Adipocyte (in vitro differentiated cells): ENCODE measurements around the gene EPHB6.

Source experiments
- DNase-seq: peaks from one replicate; pipeline ENCODE4 v3.0.0-alpha.2; 2015; ENCODE audit warnings: low read depth
- H3K27me3 ChIP-seq: replicated peaks from 2 replicates; pipeline ENCODE4 v1.7.0; 2013; ENCODE audit warnings: mild to moderate bottlenecking, low read length, moderate library complexity; ENCODE audit not compliant: control insufficient read depth, insufficient read depth
- H3K36me3 ChIP-seq: 2 replicates; pipeline ENCODE4 v1.7.0; 2013; ENCODE audit warnings: low read length, mild to moderate bottlenecking, moderate library complexity; ENCODE audit not compliant: control insufficient read depth, insufficient read depth, severe bottlenecking
- H3K4me1 ChIP-seq: 2 replicates; pipeline ENCODE4 v1.7.0; 2013; ENCODE audit warnings: mild to moderate bottlenecking, low read length, moderate library complexity; ENCODE audit not compliant: control insufficient read depth, insufficient read depth
- H3K4me3 ChIP-seq: 2 replicates; pipeline ENCODE4 v1.7.0; 2013; ENCODE audit warnings: mild to moderate bottlenecking, low read length, moderate library complexity
- H3K9ac ChIP-seq: 2 replicates; pipeline ENCODE4 v1.7.0; 2013; ENCODE audit warnings: mild to moderate bottlenecking, low read length, moderate library complexity
- H3K9me3 ChIP-seq: 2 replicates; pipeline ENCODE4 v1.7.0; 2013; ENCODE audit warnings: mild to moderate bottlenecking, low read length, moderate library complexity; ENCODE audit not compliant: control insufficient read depth

EPHB6 gene

GRCh38 chr7:142883571-142884285 is 28.9 kb downstream of the EPHB6 start:
- no peak overlapping the region for H3K9ac ChIP-seq
- H3K4me1 ChIP-seq = no peaks in the 10 kb centered on the region
- no peaks in the 10 kb centered on the region for H3K9me3 ChIP-seq
- no peaks in the 10 kb centered on the region for H3K36me3 ChIP-seq
- no peak for DNase-seq
- H3K4me3 ChIP-seq = no peak overlapping the region
- peaks cover 53% of the 10 kb centered on the region for H3K27me3 ChIP-seq

- DNase-seq = no peak
- Histone ChIP-seq H3K4me1 (no peaks in the 10 kb centered on the region), H3K9me3 (no peaks in the 10 kb centered on the region), H3K27me3 (peaks cover 47% of the 10 kb centered on the region), H3K36me3 (no peaks in the 10 kb centered on the region), H3K9ac (no peak overlapping the region), H3K4me3 (no peak overlapping the region)
These were observed 29.4 kb downstream of the EPHB6 start for GRCh38 chr7:142884286-142884640.

DNA sequence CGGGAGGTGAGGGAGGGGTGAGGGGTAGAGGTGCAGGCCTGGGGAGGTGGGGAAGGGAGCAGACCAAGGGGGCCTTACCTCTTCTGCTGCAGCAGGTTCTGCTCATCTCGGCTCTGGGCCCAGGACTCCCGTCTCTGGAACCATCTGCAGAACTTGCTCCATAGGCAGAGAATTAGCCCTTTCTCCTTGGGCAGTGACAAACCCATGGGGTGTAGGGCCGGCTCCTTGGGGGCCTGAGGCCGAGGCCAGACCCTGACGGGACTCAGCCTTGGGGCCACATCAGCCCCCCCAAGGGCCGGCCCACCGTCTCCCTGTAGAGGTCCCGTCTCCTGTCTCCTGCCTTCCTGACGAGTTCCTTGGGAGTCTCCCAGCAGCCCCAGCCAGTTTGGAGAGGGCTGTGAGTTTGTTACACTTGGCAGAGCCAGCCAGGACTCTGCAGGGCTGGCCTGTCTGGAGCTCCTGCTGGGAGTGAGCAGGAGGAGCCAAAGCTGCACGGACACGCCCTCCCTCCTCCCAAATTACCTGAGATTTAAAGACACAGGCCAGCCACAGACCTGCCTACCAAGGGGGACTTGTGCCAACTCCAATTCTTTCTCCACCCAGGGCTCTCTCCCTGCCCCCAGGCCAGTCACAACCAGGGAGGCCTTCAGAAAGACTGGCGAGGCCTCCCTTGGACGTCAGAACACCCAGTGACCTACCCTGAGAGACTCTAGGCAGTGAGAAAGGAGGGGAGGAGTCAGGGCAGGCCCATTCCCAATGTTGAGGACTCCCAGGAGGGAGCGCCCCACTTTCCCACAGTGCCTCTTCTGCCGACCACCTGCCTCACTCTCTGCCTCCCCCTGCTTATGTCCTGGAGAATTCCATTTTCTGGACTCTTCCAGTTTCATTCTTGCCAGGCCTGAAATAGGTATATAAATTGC is 30.7 kb downstream of the EPHB6 start, which contains the start of gene TRPV6:
Gene TRPV6 (minus strand): TSS at position 435 of the 920 bp plus-strand sequence.
- no peak for DNase-seq
- Histone ChIP-seq H3K9me3 (no peaks in the 10 kb centered on the region), H3K9ac (no peak within 1 kb of the TSS), H3K4me3 (no peak within 1 kb of the TSS), H3K27me3 (peaks cover 38% of the 10 kb centered on the region), H3K36me3 (no peaks in the 10 kb centered on the region), H3K4me1 (no peaks in the 10 kb centered on the region)

DNA sequence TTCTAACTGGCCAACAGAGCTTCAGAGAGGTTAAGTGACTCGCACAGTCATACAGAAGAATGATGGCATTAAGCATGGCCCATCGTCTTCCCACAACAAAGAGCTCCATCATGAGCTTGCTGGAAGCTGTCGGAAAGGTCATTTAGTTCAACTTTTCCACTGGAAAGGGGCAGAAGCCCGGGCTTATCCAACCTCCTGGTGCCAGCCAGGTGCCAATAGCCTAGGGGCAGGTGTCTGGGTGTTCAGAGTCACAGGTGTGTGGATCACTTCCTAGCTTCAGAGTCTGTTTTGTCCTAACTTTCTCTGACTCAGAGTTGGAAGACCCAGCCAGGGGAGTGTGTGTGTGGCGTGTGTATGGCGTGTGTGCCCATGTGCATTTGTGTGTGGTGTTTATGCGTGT is 32.0 kb downstream of the EPHB6 start:
- no peak for DNase-seq
- Histone ChIP-seq H3K27me3 (peaks cover 26% of the 10 kb centered on the region), H3K9ac (no peak overlapping the region), H3K4me1 (no peaks in the 10 kb centered on the region), H3K4me3 (no peak overlapping the region), H3K36me3 (no peaks in the 10 kb centered on the region), H3K9me3 (no peaks in the 10 kb centered on the region)

DNA sequence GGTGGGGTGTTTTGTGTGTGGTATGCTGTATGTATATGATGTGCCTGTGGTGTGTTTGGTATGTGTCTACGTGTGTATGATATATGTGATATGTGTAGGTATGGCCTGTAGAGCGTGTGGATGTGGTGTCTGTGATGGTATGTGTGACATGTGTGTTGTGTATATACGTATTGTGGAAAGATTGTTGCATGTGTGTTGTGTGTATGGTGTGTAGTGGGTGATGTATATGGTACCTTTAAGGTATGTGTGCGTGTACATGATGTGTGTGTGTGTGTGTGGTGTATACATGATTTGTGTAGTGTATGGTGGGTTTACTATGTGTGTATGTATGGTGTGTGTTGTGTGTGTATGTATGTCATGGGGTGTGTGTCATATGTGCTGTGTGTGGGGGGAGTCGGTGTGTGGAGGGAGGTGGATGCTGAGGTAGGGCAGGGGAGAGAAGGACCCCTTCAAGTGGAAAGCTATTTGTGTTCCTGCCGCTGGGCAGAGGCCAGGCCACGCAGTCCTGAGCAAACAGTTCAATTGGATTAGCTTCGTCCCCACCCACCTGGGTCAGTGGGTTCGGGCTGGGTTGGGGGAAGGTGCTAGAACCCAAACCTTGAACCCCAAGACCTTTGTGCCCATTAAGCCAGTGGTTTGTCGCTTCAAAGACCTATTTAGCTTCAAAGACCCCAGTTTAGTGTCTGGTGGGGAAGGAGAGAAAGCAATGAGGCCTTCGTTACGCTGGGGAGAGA is 32.6 kb downstream of the EPHB6 start:
- Histone ChIP-seq H3K36me3 (no peaks in the 10 kb centered on the region), H3K9ac (no peak overlapping the region), H3K27me3 (peaks cover 26% of the 10 kb centered on the region), H3K4me1 (no peaks in the 10 kb centered on the region), H3K9me3 (no peaks in the 10 kb centered on the region), H3K4me3 (no peak overlapping the region)
- no peak for DNase-seq

- no peak overlapping the region for H3K9ac ChIP-seq
- H3K36me3 ChIP-seq = no peaks in the 10 kb centered on the region
- no peaks in the 10 kb centered on the region for H3K9me3 ChIP-seq
- no peaks in the 10 kb centered on the region for H3K4me1 ChIP-seq
- no peak for DNase-seq
- H3K27me3 ChIP-seq = peaks cover 32% of the 10 kb centered on the region
- no peak overlapping the region for H3K4me3 ChIP-seq
These were observed 34.9 kb downstream of the EPHB6 start for GRCh38 chr7:142889816-142890215.

DNA sequence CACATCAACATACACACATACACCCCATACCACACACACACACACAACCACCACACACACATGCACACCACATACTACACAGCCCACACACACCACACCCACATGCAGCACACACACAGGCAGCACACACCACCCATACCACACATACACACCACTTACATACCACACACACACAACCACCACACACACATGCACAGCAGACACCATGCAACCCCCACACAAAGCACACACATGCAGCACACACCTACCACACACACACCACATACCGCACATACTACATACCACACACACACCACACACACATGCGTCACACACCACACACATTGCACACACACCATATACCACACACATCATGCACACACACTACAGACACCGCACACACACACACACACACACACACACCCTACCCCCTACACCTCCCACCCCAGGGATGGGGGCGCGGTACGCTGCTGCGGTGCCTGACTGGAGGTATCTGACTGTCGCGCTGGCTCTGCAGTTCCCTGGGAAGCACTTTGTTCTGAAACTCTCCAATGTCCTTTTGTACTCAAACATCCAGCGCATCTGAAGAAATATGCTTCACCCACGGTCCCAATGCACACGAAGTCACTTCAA is 36.1 kb downstream of the EPHB6 start:
- no peak overlapping the region for H3K4me3 ChIP-seq
- H3K4me1 ChIP-seq = no peaks in the 10 kb centered on the region
- DNase-seq = no peak

GRCh38 chr7:142891490-142892082 is 36.7 kb downstream of the EPHB6 start:
- Histone ChIP-seq H3K36me3 (no peaks in the 10 kb centered on the region), H3K9ac (no peak overlapping the region)
- DNase-seq = no peak

More for the DNA sequence above, 36.1 kb downstream of the EPHB6 start:
- Histone ChIP-seq H3K36me3 (no peaks in the 10 kb centered on the region), H3K9me3 (no peaks in the 10 kb centered on the region), H3K27me3 (peaks cover 35% of the 10 kb centered on the region), H3K9ac (no peak overlapping the region)

GRCh38 chr7:142892951-142893350 is 38.1 kb downstream of the EPHB6 start:
- Histone ChIP-seq H3K4me3 (no peak overlapping the region), H3K27me3 (peaks cover 29% of the 10 kb centered on the region), H3K4me1 (no peaks in the 10 kb centered on the region), H3K36me3 (no peaks in the 10 kb centered on the region), H3K9me3 (no peaks in the 10 kb centered on the region), H3K9ac (no peak overlapping the region)
- no peak for DNase-seq

More at GRCh38 chr7:142891490-142892082, 36.7 kb downstream of the EPHB6 start:
- Histone ChIP-seq H3K27me3 (peaks cover 34% of the 10 kb centered on the region), H3K9me3 (no peaks in the 10 kb centered on the region), H3K4me1 (no peaks in the 10 kb centered on the region), H3K4me3 (no peak overlapping the region)

DNA sequence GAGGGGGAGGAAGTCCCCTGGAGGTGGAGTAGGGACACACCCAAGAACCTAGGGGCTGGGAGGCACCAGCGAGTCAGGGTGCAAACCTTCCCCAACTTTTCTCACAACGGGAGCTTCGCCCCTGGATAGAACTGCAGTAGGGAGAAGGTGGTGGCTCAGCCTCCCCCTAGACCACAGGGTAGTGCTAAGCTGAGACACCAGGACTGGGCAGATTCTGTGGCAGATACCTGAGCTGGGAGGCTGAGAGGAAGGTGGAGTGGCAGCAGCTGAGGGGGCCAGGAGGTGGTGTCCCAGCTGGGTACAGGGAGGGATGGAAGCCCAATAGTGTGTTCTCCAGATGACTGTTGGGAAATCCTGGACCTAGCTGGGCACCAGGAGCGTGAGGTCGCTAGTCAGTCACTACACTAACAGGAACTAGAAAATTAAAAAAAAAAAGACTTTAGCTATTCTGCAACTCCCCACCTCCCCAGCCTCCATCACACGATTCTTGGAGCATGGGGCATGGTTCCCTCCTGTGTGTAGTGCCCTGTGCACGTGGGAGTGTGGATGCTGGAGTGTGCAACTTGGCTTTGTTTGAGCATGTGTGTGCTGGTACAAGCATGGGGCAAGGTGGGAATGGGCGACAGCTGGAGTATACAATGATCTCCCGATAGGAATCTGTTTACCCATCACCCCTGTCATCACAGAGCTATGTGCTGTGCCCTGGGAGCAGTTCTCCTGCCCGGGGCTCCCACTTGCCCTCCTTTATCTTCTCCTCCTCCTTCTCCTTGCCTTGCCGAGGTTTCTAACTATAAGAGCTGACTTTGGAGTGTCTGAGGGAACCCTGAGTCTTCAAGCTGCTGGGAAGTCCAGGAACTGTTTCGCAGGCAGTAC is 39.5 kb downstream of the EPHB6 start:
- no peak for DNase-seq
- no peaks in the 10 kb centered on the region for H3K9me3 ChIP-seq
- no peaks in the 10 kb centered on the region for H3K36me3 ChIP-seq
- peaks cover 34% of the 10 kb centered on the region for H3K27me3 ChIP-seq
- H3K4me3 ChIP-seq = no peak overlapping the region
- H3K4me1 ChIP-seq = no peaks in the 10 kb centered on the region
- no peak overlapping the region for H3K9ac ChIP-seq
